Ureter (tissue), 1 donor: ENCODE results near the gene ZNF613. TPM values are rescaled to one million over a fixed set of nuclear protein-coding genes. Genes with fewer than 3 reads are reported as not detected.
A peak's percentile ranks its signal among the peaks of the same experiment; 100 is the strongest.
"Not testable (repeated sequence)": the region's sequence is repeated elsewhere in the genome, so short reads cannot be mapped to it uniquely, and the experiment has no call there.

Source experiments
- DNase-seq: peaks from one replicate; pipeline ENCODE4 v3.0.0-alpha.2; 2020; ENCODE audit warnings: low spot score
- total RNA-seq: library from RNA; stranded (reverse); gene quantifications from one replicate; pipeline ENCODE4 v1.2.4, GENCODE V29; 2023
- donor health status: DM: yes; HTN: yes; CAD: no.

The ZNF613 gene
- total RNA-seq, 1 donor from 2014 or later = 10.2 TPM

- DNase-seq = no peak
Measured at GRCh38 chr19:51938936-51939335, 11.7 kb downstream of the ZNF613 start.

GRCh38 chr19:51944798-51945552 lies 17.7 kb downstream of the ZNF613 start:
- DNase-seq = no peak

- no peak for DNase-seq
Measured at GRCh38 chr19:51946602-51947001, 19.3 kb downstream of the ZNF613 start.

GRCh38 chr19:51948975-51949374 lies 21.7 kb downstream of the ZNF613 start:
- peak; percentile 47 for DNase-seq

GRCh38 chr19:51957846-51958245 lies 30.6 kb downstream of the ZNF613 start:
- not testable (repeated sequence) for DNase-seq

- no peak for DNase-seq
Measured at GRCh38 chr19:51959791-51960190, 32.5 kb downstream of the ZNF613 start.

- DNase-seq = not testable (repeated sequence)
Measured at GRCh38 chr19:51960621-51961233, 33.5 kb downstream of the ZNF613 start.

GRCh38 chr19:51965583-51965982 lies 38.3 kb downstream of the ZNF613 start:
- DNase-seq = no peak

- DNase-seq = no peak
Measured at GRCh38 chr19:51970718-51971117, 43.4 kb downstream of the ZNF613 start.

- no peak for DNase-seq
Measured at GRCh38 chr19:51971624-51972023, 44.4 kb downstream of the ZNF613 start.

- DNase-seq = not testable (repeated sequence)
Measured at GRCh38 chr19:51975787-51976186, 48.5 kb downstream of the ZNF613 start.

- DNase-seq = no peak
Measured at GRCh38 chr19:51976852-51977251, 49.6 kb downstream of the ZNF613 start.

- no peak for DNase-seq
Measured at GRCh38 chr19:51977346-51977745, 50.1 kb downstream of the ZNF613 start.

- no peak for DNase-seq
Measured at GRCh38 chr19:51978882-51979281, 51.6 kb downstream of the ZNF613 start.

GRCh38 chr19:51980116-51980736 lies 53.0 kb downstream of the ZNF613 start:
- no peak for DNase-seq

GRCh38 chr19:51980926-51981325 lies 53.7 kb downstream of the ZNF613 start:
- DNase-seq = not testable (repeated sequence)

- no peak for DNase-seq
Measured at GRCh38 chr19:51983361-51983760, 56.1 kb downstream of the ZNF613 start.

GRCh38 chr19:51986309-51987291 lies 59.3 kb downstream of the ZNF613 start, which contains the start of gene ZNF350:
Gene ZNF350 (minus strand): TSS chr19:51986840. CDS start chr19:51974360, 12,480 bp downstream.
- peak; percentile 91 for DNase-seq

- DNase-seq = no peak
Measured at GRCh38 chr19:51993422-51993821, 66.2 kb downstream of the ZNF613 start.

GRCh38 chr19:51994048-51994644 lies 66.9 kb downstream of the ZNF613 start:
- no peak for DNase-seq
